GM21528 (cell line): Measurements from ENCODE around the gene VPS54.
"Not testable (repeated sequence)": the region's sequence is repeated elsewhere in the genome, so short reads cannot be mapped to it uniquely, and the experiment has no call there.

ENCODE experiments used
- ATAC-seq: cut with Tn5 transposase; IDR thresholded peaks from one replicate; pipeline ENCODE4 v1.9.1; 2021; ENCODE audit warnings: mild to moderate bottlenecking, moderate library complexity; ENCODE audit not compliant: unreplicated experiment, low FRiP score

VPS54 gene

DNA sequence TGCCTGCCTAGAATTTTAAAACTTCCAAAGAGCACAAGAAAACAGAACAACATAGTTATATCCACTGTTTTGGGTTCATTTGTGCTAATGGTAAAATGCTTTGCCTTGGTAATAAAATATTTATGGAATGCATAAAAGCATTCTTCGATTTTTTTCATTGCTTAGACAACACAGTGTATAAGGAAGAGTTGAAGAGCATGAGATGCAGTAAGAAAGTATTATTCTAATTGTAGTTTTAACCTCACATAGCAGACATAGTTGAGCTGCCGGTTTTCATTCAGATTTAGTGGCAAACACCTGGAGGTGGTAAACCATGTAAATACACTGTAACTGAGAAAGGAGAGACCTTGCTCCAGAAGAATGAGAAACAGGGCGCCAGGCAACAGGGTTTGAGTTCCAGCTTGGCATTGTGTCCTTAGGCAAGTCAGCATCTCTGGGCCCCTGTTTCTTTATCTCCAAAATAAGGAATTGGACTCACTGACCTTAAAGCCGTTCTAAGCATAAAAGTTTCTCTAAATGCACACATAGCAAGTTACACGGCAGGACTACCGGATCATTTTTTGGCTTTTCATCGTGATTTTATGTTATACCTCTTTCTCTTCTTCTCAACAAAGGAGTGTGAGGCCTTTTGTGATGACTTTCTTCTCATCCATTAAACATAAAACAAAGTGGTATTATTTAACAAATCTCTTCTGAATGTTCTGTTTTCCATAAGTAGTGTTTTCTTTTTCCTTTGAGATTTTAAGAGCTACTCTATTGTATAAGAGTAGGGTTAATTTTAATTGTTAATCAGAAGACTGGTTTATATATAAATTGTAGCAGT lies 169.6 kb downstream of the VPS54 start:
- no peak for ATAC-seq

DNA sequence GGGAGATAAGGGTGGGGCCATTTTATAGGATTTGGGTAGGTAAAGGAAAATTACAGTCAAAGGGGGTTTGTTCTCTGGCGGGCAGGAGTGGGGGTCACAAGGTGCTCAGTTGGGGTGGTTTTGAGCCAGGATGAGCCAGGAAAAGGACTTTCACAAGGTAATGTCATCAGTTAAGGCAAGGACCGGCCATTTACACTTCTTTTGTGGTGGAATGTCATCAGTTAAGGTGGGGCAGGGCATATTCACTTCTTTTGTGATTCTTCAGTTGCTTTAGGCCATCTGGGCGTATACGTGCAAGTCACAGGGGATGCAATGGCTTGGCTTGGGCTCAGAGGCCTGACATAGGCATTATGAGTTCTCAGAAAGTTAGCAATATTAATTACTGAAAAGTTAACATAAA lies 171.7 kb downstream of the VPS54 start:
- not testable (repeated sequence) for ATAC-seq

DNA sequence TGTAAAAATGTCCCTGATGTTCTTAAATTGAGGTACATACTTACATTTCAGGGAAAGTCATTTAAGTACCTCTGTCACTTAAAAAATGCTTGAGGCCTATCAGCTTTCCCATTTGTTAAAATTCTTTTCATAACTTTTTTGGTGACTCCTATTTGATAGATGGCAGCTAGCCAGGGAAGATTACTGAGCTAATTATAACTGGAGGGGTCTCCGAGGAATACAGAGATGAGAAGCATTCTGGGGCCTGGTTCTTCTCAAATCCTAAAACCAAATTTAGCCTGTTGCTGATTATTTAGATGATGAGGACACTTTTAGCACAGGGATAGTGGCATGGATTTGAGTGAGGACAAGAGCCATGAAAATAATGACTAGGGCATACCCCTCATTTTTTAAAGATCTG lies 172.7 kb downstream of the VPS54 start:
- no peak for ATAC-seq

DNA sequence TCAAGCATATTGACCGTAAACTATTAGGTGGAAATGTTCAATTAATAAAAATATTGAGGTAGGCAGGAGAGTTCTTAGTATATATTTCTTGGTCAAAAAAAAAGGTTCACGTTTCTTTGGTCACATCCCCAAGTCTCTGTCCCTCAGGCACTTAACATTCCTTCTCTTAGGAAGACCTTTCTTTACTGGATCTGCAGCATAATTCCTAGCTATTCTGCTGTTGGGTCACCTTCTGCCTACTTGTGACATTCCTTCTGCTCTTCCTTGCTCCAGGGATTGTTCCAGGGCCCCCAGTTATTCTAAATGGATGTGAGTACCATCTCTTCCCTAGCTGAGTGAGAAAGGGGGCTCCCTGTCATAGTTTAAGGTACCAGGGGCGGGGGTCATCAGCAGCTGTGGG lies 173.4 kb downstream of the VPS54 start:
- no peak for ATAC-seq

DNA sequence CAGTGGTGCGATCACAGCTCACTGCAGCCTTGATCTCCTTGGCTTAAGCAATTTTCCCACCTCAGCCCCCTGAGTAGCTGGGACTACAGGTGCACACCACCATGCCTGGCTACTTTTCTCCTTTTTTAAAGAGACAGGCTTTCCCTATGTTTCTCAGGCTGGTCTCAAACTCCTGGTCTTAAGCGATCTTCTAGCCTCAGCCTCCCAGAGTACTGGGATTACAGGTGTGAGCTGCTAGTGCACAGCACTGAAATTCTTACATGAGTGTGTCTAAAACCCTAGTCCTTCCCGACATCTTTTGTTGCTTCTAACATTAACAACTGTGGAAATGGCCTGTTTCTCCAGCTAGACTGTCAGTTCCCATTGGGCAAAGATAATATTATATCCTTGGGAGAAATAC lies 174.6 kb downstream of the VPS54 start:
- ATAC-seq: no peak

DNA sequence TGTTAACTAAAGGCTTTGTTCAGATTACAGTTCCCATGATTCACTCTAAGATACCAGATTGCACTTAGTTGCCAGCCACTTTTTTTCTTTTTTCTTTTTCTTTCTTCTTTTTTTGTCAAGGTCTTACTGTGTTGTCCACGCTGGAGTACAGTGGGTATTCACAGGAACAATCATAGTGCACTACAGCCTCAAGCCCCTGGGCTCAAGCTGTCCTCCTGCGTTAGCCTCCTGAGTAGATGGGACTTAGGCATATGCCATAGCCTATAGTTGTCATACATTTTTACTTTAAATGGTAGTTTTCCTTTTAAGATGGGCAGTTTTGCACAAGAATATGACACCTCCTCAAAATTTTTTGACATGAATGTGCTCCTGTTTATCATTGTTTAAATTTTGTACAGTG lies 175.4 kb downstream of the VPS54 start:
- ATAC-seq: no peak

DNA sequence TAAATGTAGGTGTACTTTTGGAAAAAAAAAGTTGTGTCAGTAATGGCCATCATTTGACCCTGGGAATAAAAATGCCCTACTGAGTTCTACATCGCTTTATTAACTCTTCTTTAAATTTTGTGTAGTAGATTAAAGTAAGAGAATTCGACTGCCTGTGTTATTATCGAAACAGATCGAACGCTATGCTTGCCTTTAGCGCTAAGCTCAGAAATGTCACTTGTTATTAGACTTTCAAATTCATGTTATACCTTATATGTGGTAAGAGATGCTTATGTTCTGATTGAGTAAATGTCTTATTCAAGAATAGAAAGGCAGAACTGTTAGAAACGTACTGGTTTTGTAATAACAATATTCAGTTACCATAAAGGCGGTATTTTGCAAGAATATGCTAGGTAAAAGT lies 176.1 kb downstream of the VPS54 start:
- no peak for ATAC-seq

DNA sequence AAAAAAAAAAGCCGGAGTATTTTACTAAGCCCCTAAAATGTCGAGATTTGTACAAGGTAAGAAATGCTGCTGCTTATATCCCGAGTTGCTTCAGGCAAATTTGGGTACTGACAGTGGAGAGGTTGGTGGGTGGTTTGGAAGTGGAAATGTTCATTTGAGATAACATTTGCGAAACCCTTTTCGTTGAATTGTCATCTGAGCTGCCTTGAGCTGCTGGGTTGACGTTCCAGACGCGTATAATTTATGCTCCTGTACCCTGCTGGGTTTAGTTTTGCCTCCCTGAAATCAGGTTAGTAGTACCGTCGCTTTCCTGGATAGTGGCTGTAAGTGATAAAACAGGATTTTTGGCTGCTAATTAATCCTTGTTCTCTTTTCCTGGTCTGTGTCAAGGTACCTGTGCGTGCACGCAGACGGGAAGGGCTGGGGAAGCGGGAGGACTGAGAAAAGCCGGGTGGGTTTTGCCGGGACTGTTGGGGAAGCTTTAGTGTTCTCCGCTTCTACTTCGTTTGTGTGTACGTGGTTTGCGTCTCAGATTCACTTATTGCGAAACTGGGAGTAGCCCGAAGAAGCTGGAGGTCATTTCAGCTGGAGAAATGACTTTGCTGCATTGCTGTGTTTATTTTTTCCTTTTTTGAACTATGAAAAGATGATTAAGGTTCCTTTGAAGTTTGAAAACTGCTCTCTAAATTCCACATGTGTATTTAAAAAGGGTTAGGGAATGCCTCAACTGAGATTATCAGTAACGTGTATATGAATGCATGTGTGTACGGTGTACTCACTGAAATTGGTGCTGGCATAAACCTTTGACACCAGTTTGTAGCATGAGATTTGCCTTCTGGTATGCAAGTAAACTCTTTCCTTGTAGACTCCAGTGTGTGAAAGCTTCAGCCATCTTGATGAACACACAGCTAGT lies 176.8 kb downstream of the VPS54 start:
- no peak for ATAC-seq
